Endometrial microvascular endothelial cells (primary cell): Measurements from ENCODE around the gene TRUB2. TPM values are rescaled to one million over a fixed set of nuclear protein-coding genes. Genes with fewer than 3 reads are reported as not detected.
"Not testable (repeated sequence)": the region's sequence is repeated elsewhere in the genome, so short reads cannot be mapped to it uniquely, and the experiment has no call there.

ENCODE experiments used
- in situ Hi-C: cut with HindIII; loops from 2 replicates; pipeline ENCODE4 v1.10.0; 2017; ENCODE audit warnings: low sequenced_read_pairs, low pct_unique_long_range_greater_than_20kb; ENCODE audit errors: inconsistent ontology term
- total RNA-seq: library from RNA; depleted of rRNA; stranded (reverse); fragments of >200 nt; gene quantifications from one replicate; pipeline ENCODE4 v1.2.3, GENCODE V29; 2015; ENCODE audit errors: inconsistent ontology term

The TRUB2 gene
- total RNA-seq, 1 donor from 2014 or later: 20.8 TPM

GRCh38 chr9:128342971-128343680, 20.9 kb upstream of the TRUB2 start:
- in situ Hi-C loops: no loop called here

- in situ Hi-C loops: no loop called here
These were observed 19.2 kb upstream of the TRUB2 start for GRCh38 chr9:128341435-128341849.

- in situ Hi-C loops: no loop called here
These were observed 18.6 kb upstream of the TRUB2 start for GRCh38 chr9:128340691-128341434.

- in situ Hi-C loops: no loop called here
These were observed 17.8 kb upstream of the TRUB2 start, which contains the start of gene SLC27A4 for GRCh38 chr9:128339761-128340690. Gene SLC27A4, plus strand, starts transcription at chr9:128340527. Its CDS starts 2,606 bp downstream, at chr9:128343133.

- in situ Hi-C loops: not testable (repeated sequence)
These were observed 16.8 kb upstream of the TRUB2 start for GRCh38 chr9:128338852-128339614.

GRCh38 chr9:128337936-128338335, 15.7 kb upstream of the TRUB2 start:
- in situ Hi-C loops: no loop called here

GRCh38 chr9:128335914-128336313, 13.7 kb upstream of the TRUB2 start:
- in situ Hi-C loops: no loop called here

GRCh38 chr9:128335161-128335560, 12.9 kb upstream of the TRUB2 start:
- in situ Hi-C loops: no loop called here

- in situ Hi-C loops: no loop called here
These were observed 11.2 kb upstream of the TRUB2 start for GRCh38 chr9:128333451-128333869.

GRCh38 chr9:128325629-128326028, 3.4 kb upstream of the TRUB2 start:
- in situ Hi-C loops: no loop called here

- in situ Hi-C loops: no loop called here
These were observed 2.2 kb upstream of the TRUB2 start for GRCh38 chr9:128324401-128324800.

- in situ Hi-C loops: no loop called here
These were observed 1.5 kb upstream of the TRUB2 start for GRCh38 chr9:128323791-128324190.

GRCh38 chr9:128323212-128323730, 1.0 kb upstream of the TRUB2 start:
- in situ Hi-C loops: no loop called here

- in situ Hi-C loops: no loop called here
These were observed 306 bp downstream of the TRUB2 start for GRCh38 chr9:128321879-128322403.

- in situ Hi-C loops: no loop called here
These were observed 904 bp downstream of the TRUB2 start for GRCh38 chr9:128321343-128321742.

- in situ Hi-C loops: no loop called here
These were observed 4.6 kb downstream of the TRUB2 start for GRCh38 chr9:128317629-128318028.

GRCh38 chr9:128316421-128316820, 5.8 kb downstream of the TRUB2 start:
- in situ Hi-C loops: no loop called here

- in situ Hi-C loops: no loop called here
These were observed 7.5 kb downstream of the TRUB2 start for GRCh38 chr9:128314697-128315096.
